ENCODE results near the gene CBLB. TPM values are rescaled to one million over a fixed set of nuclear protein-coding genes. Genes with fewer than 3 reads are reported as not detected.
"Not testable (repeated sequence)": the region's sequence is repeated elsewhere in the genome, so short reads cannot be mapped to it uniquely, and the experiment has no call there.

The CBLB gene
- total RNA-seq, 1 donor from 2014 or later, result 60.3 TPM

DNA sequence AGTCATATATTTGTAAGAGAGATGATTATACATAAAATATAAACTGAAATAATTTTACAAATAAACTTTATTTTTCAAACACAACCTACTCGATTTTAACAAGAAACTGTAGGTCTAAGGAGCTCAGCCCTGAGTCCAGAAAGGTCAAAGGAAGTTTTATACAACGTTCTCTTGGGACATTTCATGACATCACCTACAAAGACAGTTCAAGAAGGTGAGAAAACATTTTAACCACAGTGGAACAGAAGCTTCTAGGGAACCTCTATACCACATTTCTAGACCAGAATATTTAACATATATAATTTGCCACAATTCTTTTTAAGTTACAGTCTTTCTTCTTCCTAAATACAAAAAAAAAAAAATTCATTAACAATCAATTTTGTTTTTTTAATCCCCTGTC lies 40.1 kb downstream of the CBLB start:
- intact Hi-C loops (cut with micrococcal nuclease), result no loop called here

DNA sequence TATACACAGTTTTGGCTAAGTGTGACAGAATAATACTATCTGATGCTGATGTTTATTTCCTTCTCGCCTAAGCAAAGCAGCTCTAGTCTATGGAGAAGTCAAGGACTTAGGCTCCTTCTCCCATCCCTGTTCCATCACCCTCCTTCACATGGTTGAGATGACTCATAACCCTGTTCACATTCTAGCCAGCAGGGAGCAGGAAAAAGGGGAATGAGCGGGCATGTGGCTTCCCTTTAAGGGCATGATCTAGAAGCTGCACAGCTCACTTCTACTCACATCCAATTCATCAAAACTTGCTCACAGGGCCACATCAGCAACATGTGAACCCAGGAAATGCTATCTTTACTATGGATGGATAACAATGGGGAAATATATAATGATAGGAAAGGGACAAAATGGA lies 40.9 kb downstream of the CBLB start:
- DNase-seq (no peak), ATAC-seq (peak; percentile 47)
- intact Hi-C loops (cut with micrococcal nuclease), result no loop called here

More for the DNA sequence above, 40.1 kb downstream of the CBLB start:
- ATAC-seq (no peak), DNase-seq (no peak)

DNA sequence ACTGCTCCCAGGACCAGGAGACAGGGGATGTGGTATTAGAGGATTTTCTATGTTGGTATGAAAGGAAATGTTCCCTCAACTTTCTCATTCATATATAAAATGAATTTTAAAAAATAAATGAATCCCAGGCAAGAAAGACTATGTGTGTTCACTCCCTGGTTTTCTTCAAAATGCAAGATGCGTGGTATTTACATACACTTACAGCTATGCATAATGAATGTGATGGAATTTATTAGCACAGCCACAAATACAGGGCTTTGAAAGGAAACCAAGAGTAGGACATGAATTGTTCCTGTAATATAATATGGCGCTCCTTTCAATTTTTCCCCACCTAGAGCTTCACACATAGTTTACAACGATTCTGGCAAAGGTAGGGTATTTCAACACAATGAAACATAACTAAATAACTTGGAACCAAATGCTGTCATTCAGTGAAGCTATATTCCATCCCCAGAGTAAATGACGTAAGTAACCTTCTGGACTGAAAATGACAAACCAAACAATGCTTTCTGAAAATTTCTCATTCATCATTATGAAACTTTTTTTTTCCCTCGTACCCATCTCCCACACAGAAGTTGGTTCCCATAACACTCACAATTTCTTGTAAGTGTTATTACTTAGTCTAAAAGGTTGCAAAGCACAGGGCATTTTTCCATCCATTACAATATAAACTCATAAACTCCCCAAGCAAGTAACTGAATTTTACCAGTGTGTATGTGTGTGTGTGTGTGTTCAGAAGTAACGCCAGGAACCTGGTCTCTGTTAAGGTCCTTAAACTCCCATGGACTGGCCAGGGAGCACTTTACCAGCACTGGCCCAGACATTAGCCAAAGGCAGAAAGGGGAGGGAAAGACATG lies 41.8 kb downstream of the CBLB start:
- no peak for DNase-seq
- intact Hi-C loops (cut with micrococcal nuclease), result no loop called here
- ATAC-seq, result no peak

DNA sequence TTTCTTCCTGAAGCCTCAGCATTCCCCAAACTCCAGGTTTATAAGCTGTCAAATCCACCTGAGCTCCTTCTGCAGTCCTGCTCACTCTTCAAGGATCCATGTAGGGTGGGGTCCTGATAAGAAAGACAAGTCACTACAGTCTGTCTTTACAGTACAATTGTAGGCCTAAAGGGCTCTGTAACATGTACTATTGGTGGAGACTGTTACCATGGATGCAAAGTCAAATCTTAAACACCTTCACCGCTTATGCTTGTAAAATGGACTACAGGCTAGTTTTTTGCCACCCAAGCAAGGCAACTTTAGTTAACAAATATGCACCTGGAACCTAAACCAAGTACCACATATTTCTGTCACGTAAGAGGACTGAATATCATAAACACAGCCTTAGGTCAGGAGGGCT lies 44.7 kb downstream of the CBLB start:
- intact Hi-C loops (cut with micrococcal nuclease), result no loop called here
- ATAC-seq, result no peak
- no peak for DNase-seq

DNA sequence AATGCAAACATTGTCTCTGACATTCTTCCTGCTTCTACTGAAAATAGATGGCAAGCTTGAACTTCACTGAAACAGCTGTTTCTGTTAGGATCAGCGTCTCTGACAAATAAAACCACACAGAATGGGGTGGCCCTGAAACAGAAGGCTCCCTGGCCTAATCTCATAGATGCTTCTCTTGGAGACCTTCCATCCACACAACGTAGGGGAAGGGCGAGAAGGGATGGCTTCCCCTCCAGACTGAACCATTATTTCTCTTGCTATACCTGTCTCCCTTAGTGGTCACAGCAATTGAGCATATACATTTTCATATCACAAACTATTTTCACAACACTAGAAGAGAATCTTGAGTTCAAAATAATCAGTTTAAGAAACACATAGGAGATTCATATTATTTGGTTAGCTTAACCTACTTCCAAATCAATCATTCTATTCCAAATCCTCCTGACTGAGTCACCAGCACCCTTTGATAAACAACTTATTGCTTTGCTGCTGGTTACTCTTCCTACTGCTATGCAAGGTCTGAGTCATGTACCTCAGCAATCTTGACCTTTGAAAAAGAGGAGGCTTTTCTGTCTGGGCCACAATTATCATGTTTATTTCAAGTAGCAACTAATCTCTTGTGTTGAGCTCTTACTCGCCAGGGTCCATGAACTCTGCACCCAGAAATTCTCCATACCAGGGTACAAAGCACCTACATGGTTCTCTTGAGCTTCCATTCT lies 45.5 kb downstream of the CBLB start:
- ATAC-seq, result peak; percentile 55
- no peak for DNase-seq
- intact Hi-C loops (cut with micrococcal nuclease), result no loop called here

DNA sequence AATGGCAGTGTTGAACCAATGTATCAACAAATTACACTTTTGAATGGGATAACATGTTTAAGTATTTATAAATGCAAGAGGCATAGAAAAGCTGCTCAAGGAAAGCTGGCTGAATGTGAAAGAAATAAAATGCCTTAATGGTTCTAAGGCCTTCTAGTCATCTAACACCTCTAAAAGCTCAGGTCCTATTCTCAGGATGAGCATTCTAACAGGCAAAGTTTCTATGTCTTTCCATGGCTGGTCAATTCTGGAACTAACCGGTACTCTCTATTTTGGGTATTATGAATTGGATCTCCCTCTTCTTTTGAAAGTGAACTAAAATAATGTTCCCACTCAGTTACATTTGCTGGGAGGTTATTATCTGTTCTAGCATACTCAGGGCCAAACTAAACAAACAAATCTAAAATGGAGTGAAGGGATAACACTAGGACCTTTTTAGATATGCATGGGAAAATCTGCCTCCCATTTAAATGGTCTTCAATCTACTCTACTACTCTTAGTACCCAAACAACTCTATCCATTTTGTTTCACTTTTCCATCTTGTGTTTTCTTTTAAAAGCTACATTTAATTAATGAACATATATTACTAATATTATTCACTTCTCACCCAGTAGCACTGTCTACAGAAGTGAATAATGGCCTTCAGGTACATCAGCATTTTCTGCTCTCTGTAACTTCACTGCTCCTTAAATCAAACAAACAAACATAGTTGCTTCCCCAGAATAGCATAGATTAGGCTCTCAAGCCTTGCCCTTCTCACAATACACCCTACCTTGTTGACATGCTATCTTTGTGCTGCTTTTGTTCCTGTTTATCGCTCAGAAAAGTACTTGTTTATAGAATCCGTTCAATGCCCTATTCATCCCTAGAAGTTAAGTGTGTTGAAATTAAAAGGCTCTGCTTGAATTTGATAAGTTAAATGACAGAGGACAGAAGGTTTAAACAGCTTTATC lies 46.4 kb downstream of the CBLB start:
- ATAC-seq (peak; percentile 87), DNase-seq (no peak)
- intact Hi-C loops (cut with micrococcal nuclease), result no loop called here

DNA sequence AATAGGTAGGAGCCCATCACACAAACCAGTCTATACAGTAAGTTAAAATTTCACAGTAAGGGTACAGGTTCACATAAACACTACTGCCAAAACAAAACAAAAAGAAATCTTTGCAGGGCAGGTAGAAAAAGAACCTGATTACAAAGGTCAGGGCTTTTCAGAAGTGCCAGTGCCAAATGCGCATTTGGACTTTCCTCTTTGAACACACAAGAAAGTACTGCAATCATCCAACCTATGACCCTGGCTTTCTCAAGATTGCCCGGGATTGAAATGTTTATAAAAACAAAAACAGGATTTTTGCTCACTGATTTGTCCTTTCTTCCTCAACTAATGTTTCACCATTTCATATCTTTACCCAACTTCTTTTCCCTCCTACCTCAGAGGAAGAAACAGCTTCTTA lies 47.4 kb downstream of the CBLB start:
- intact Hi-C loops (cut with micrococcal nuclease), result no loop called here
- ATAC-seq, result no peak
- DNase-seq, result no peak

DNA sequence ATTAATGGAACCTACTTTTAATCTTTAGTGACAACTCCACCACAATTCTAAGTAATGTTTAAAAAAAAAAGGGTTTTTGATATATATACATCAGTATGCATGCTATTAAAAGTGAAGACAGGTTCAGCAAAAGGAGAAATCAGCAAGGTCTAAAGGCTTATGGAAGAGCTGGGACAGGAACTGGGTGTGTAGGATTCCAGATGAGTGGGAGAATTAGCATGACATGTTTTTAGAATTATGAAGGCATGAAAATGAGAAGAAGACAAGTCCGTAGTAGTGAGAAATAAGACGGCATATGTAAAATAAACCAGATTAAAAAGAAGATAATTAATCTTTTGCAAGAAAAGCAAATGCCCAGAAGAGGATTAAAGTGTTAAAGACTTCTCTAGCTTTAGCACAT lies 52.0 kb downstream of the CBLB start:
- DNase-seq (no peak), ATAC-seq (no peak)
- intact Hi-C loops (cut with micrococcal nuclease), result no loop called here

DNA sequence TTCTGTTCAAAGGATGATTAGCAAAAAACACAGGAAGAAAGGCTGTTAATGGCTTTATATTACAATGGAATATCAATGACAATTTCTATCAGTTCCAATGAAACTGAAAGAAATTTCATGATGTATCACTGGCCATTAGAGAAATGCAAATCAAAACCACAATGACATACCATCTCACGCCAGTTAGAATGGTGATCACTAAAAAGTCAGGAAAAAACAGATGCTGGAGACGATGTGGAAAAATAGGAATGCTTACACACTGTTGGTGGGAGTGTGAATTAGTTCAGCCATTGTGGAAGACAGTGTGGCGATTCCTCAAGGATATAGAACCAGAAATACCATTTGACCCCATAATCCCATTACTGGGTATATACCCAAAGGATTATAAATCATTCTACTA lies 53.5 kb downstream of the CBLB start:
- DNase-seq; intact Hi-C loops (cut with micrococcal nuclease); ATAC-seq: not testable (repeated sequence)

DNA sequence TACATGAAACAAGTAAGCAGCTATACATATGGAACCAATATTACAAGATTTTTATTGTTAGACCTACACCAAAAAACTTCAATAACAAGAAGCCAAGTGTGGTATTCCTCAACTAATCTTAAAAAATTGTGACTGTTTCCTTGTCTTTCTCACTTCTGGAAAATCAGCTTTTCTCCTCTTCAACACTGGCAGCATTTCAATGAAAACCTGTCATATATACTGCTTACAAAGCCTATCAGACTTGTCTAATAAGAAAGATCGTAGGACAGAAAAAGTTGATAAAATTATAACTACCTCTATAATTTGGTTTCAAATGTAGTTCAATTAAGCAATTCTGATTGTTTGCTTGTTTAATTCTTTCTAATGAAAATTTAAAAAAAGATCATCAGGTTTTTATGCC lies 55.1 kb downstream of the CBLB start:
- DNase-seq, result no peak
- intact Hi-C loops (cut with micrococcal nuclease), result no loop called here

DNA sequence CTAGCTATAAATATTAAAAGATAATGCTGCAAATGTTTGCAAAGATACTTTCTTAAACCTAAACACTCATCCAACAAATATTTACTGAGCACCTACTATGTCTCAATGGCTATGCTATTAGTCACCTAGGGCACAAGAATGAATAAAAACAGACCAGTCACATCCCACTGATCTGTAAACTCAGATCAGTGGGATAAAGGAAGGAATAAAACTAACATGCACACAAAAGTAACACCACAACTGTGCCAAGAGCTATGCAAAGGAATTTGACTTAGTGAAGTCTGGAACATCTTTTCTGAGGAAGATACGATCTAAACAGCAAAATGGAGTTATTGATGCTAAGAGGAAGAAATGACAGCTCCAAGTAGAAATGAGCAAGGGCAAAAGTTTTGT lies 56.6 kb downstream of the CBLB start:
- no peak for DNase-seq
- no peak for ATAC-seq
- intact Hi-C loops (cut with micrococcal nuclease), result no loop called here

More for the DNA sequence above, 55.1 kb downstream of the CBLB start:
- ATAC-seq, result no peak

DNA sequence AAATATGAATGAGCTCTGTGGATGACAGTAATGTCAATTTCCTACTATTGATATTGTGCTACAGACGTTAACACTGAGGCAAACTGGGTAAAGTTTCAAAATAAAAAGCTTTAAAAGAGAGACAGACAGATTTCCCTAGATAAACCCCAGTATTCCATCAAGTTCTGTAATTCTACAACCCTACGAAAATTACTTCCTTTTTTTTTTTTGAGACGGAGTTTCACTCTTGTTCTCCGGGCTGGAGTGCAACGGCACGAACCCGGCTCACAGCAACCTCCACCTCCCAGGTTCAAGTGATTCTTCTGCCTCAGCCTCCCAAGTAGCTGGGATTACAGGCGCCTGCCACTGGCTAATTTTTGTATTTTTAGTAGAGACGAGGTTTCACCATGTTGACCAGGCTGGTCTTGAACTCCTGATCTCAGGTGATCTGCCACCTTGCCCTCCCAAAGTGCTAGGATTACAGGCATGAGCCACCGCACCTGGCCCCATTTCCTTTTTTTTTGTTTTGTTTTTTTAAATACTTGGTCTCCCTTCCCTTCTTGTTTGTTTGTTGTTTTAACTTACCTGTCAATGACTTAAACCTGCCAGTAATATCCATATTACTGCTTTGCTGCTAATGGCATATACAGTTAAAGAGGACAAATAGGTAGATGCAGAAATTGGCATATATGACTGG lies 57.2 kb downstream of the CBLB start:
- intact Hi-C loops (cut with micrococcal nuclease), result no loop called here
- ATAC-seq (no peak), DNase-seq (no peak)

DNA sequence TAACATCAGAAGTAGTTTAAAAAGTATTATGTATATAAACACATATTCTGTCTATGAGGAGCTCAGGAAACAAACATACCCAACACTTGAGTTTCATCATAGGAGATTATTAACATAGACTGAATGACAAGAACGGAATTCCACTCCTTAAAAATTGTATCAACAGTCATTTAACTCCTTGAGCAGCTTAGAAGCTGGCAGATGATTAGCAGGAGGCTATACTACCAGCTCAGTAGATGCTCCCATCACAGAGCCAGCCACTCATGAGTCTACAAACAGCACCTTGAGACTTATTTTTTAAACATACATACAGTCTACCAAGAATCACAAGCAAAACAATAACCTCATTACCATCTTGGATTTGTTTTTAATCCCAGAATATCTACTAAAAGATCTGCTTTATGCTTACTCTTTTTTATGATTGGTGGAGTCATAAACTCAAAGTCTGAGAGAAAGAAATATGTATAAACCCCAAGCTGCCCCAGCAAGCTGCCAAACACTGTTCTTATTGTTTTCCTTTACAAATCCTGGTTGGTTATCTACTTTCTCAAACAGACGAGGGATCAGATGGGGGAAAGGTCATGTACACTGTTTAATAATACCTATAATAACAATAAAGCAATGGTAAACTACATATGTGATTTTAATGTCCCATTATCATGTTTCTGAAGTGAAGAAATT lies 59.5 kb downstream of the CBLB start:
- DNase-seq (no peak), ATAC-seq (peak; percentile 20)
- intact Hi-C loops (cut with micrococcal nuclease), result no loop called here

DNA sequence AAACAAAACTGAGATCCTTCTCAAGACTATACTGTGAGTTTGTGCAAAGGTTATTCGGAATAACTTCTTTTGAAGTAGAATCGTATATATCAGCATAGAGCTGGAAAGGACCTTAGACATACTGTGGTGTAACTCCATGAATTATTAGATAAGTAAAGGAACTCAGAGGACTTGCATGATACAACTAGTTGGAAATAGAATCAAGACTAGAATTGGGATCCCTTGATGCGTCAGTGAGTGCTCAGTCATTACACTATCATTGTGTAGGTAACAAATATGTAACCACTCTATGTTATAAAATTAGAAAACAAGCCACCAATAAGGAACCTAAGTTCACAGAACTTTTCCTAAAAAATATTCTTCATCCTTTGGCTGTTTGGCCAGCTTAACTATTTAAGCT lies 61.1 kb downstream of the CBLB start:
- peak; percentile 56 for ATAC-seq
- intact Hi-C loops (cut with micrococcal nuclease), result no loop called here
- no peak for DNase-seq

DNA sequence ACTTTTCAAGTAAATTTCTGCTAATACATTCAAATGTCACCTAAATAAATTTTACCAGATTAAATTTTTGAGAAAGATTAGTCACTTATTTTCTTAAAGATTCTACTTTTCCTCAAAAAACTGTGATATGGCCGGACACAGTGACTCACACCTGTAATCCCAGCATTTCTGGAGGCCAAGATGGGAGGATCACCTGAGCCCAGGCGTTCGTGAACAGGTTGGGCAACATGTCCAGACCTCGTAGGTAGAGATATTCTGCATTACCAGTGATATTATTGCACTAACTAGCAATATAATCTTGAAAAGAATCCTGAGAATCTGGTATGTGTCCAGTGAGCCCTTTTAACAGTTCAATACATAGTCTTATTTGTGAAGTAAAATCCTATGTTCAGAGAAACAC lies 61.7 kb downstream of the CBLB start:
- intact Hi-C loops (cut with micrococcal nuclease), result no loop called here
- no peak for ATAC-seq

DNA sequence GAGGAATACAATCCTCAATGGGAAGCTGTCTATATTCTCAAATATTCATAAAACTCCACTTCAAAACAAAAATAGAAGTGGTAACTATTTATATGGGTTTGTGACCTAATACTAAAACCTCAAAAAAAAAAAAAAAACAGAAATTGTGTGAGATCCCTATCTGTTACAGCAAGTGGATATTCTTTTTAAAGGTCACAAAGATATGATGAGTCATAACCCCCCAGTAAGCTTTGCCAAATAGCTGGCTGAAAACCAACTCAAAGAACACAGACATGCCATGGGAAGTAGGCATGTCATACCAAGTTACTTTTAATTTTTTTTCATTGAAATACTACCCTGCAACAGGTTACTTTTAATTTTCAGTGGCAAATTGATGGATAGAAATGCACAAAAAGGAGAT lies 62.5 kb downstream of the CBLB start:
- DNase-seq (no peak), ATAC-seq (peak; percentile 49)
- intact Hi-C loops (cut with micrococcal nuclease), result no loop called here

More for the DNA sequence above, 61.7 kb downstream of the CBLB start:
- no peak for DNase-seq

DNA sequence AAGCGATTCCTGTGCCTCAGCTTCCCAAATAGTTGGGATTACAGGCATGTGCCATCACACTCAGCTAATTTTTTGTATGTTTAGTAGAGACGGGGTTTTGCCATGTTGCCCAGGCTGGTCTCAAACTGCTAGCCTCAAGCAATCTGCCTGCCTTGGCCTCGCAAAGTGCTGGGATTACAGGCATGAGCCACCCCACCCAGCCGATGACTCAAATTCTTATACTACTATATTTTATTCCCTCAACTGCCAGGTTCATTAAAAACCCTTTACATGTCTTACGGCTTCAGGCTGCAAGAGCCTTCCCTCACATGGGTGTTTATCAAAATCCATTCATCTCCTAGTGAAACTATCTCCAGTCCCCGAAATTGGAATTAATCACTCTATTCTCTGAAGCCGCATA lies 63.4 kb downstream of the CBLB start:
- intact Hi-C loops (cut with micrococcal nuclease), result no loop called here
- ATAC-seq (no peak), DNase-seq (no peak)

DNA sequence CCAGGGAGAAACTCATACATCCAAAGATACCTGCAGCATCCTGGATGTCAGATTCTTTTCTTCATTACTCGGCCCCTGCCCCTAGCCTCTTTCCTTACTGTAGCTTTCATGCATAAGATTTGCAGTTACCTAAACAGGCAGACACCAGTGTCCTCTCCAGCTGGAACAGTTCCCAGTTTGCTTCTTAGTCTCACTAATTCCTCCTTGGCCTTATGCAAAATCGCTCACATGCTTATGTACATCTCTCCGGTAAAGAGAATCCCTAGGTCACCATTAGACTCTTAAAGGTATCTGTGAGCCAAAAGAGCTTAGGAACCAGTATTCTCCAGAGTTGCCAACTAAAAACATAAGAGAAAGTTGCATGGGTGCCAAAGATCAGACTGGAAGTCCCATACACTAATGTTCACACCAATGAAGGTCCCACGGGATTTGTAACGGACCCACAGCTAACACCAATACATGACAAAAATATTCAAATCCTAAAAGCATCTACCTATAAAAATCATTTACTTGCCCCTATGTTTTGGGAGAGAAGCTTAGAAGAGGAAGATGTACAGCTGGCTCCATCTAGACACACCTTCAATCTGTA lies 66.6 kb downstream of the CBLB start:
- DNase-seq, result no peak
- intact Hi-C loops (cut with micrococcal nuclease), result no loop called here
- ATAC-seq, result peak; percentile 42

Data from left ventricle myocardium superior (tissue), 1 donor.